Measurements from ENCODE around the gene CYP4A22.
"Not testable (repeated sequence)": the region's sequence is repeated elsewhere in the genome, so short reads cannot be mapped to it uniquely, and the experiment has no call there.

The CYP4A22 gene

GRCh38 chr1:47192458-47193384 is 55.5 kb downstream of the CYP4A22 start:
- peak; percentile 96 for TF ChIP-seq CTCF (conservative IDR thresholded peaks at IDR 0.05)
- peak overlapping the region; percentile 31; the same call in 1 of the 2 replicates for H3K27ac ChIP-seq

DNA sequence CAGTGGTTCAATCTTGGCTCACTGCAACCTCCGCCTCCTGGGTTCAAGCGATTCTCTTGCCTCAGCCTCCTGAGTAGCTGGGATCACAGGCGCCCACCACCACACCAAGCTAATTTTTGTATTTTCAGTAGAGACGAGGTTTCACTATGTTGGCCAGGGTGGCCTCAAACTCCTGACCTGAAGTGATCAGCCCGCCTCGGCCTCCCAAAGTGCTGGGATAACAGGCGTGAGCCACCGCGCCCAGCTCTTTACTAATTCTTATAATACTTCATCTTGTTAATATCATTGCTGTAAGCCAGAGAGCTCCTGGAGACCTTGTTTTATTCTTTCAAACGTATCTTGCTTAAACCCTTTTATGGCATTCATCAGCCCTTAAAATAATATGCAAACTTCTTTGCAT is 56.3 kb downstream of the CYP4A22 start:
- H3K27ac ChIP-seq: not testable (repeated sequence)

GRCh38 chr1:47194311-47194710 is 57.1 kb downstream of the CYP4A22 start:
- no peak overlapping the region for H3K27ac ChIP-seq
- TF ChIP-seq CTCF (conservative IDR thresholded peaks at IDR 0.05): no peak

GRCh38 chr1:47195981-47196380 is 58.7 kb downstream of the CYP4A22 start:
- not testable (repeated sequence) for H3K27ac ChIP-seq

DNA sequence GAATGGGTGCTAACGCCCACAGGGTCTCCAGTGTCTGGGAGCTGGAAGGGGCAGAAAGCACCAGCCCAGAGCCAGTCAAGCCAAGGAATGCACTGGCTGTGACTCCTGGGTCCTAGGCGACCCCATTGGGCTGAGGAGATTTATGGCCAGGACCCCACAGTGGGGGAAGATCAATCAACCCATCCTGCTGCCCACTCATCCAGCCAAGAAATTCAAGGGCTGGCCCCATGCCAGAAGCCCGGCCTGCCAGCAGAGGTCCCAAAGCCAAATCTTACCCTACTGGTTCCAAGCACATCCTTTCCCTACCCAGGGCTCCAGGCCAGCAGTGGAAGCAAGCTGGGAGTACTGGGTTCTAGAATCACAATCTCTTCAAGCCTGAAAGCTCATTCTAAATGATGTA is 59.4 kb downstream of the CYP4A22 start:
- H3K27ac ChIP-seq: no peak overlapping the region
- no peak for TF ChIP-seq CTCF (conservative IDR thresholded peaks at IDR 0.05)

GRCh38 chr1:47198214-47198613 is 61.0 kb downstream of the CYP4A22 start:
- no peak overlapping the region for H3K27ac ChIP-seq
- TF ChIP-seq CTCF (conservative IDR thresholded peaks at IDR 0.05): no peak

Data from VCaP (cell line).